CD14-positive monocyte (primary cell): ENCODE data around the gene SCAPER. TPM values are rescaled to one million over a fixed set of nuclear protein-coding genes. Genes with fewer than 3 reads are reported as not detected.

ENCODE experiments used
- DNase-seq, 3 donors: peaks; one replicate each; pipeline ENCODE4 v3.0.0-alpha.2; 2011 to 2022
- H2AFZ ChIP-seq: 2 replicates; pipeline ENCODE4 v1.6.0; 2012; ENCODE audit warnings: mild to moderate bottlenecking, low read depth, low read length, inconsistent platforms; ENCODE audit not compliant: insufficient read depth, poor library complexity, severe bottlenecking
- H3K27ac ChIP-seq, 2 donors: 1 replicate in 1 of 2; 2 replicates in 1 of 2; pipeline ENCODE4 v1.5.1; 2012 to 2013; ENCODE audit warnings: low read length in 2 of 2, control low read depth in 1 of 2, inconsistent platforms in 1 of 2, low read depth in 1 of 2, mild to moderate bottlenecking in 1 of 2
- H3K27me3 ChIP-seq, 2 donors: one replicate each; pipeline versions ENCODE4 v1.6.0 to v1.6.1; 2011 to 2013; ENCODE audit warnings: low read length in 2 of 2; ENCODE audit not compliant: control insufficient read depth in 2 of 2, insufficient read depth in 2 of 2
- H3K36me3 ChIP-seq, 2 donors: replicated peaks in 1 of 2; 1 replicate in 1 of 2; 2 replicates in 1 of 2; pipeline versions ENCODE4 v1.5.1 to v1.6.1; 2012 to 2013; ENCODE audit warnings: low read length in 2 of 2, control low read depth in 1 of 2, inconsistent platforms in 1 of 2, mild to moderate bottlenecking in 1 of 2; ENCODE audit not compliant: insufficient read depth in 2 of 2, control insufficient read depth in 1 of 2
- H3K4me1 ChIP-seq, 2 donors: 1 replicate in 1 of 2; 2 replicates in 1 of 2; pipeline versions ENCODE4 v1.5.1 to v1.6.1; 2012 to 2013; ENCODE audit warnings: low read length in 2 of 2, control low read depth in 1 of 2, inconsistent platforms in 1 of 2, mild to moderate bottlenecking in 1 of 2, moderate library complexity in 1 of 2; ENCODE audit not compliant: insufficient read depth in 2 of 2, control insufficient read depth in 1 of 2
- H3K4me2 ChIP-seq: replicated peaks from 2 replicates; pipeline ENCODE3; 2012; ENCODE audit warnings: low read length, moderate library complexity, mild to moderate bottlenecking; ENCODE audit not compliant: poor library complexity, severe bottlenecking; ENCODE audit errors: extremely low read depth
- H3K4me3 ChIP-seq, 3 experiments: fragments of 200-600 bp in 1 of 3; sonication (generic) in 1 of 3; replicated peaks in 1 of 3; 1 replicate in 2 of 3; 2 replicates in 1 of 3; pipeline ENCODE4 v1.5.1; 2011 to 2013; ENCODE audit warnings: low read length in 3 of 3, mild to moderate bottlenecking in 3 of 3, control low read depth in 2 of 3, low read depth in 2 of 3, inconsistent platforms in 1 of 3, moderate library complexity in 1 of 3
- H3K79me2 ChIP-seq: 2 replicates; pipeline ENCODE4 v1.6.0; 2012; ENCODE audit warnings: mild to moderate bottlenecking, control low read depth, inconsistent platforms, low read length, moderate library complexity; ENCODE audit not compliant: insufficient read depth
- H3K9ac ChIP-seq: 2 replicates; pipeline ENCODE4 v1.6.0; 2017; ENCODE audit warnings: low read length, mild to moderate bottlenecking; ENCODE audit not compliant: insufficient read depth, poor library complexity, severe bottlenecking
- H3K9me3 ChIP-seq, 2 donors: replicated peaks in 1 of 2; 1 replicate in 1 of 2; 2 replicates in 1 of 2; pipeline versions ENCODE4 v1.5.1 to v1.6.1; 2012 to 2013; ENCODE audit warnings: low read length in 2 of 2, control low read depth in 1 of 2; ENCODE audit not compliant: control insufficient read depth in 1 of 2, insufficient read depth in 1 of 2
- H4K20me1 ChIP-seq: 2 replicates; pipeline ENCODE4 v1.6.0; 2012; ENCODE audit warnings: mild to moderate bottlenecking, low read length, control low read depth, moderate library complexity; ENCODE audit not compliant: insufficient read depth
- H3K27ac Mint-ChIP-seq, 7 donors: one replicate each; pipeline ENCODE4 v1.8.0; 2020; ENCODE audit warnings: mild to moderate bottlenecking in 7 of 7, mixed read lengths in 7 of 7, moderate library complexity in 6 of 7, inconsistent platforms in 2 of 7
- H3K27me3 Mint-ChIP-seq, 3 donors: one replicate each; pipeline ENCODE4 v1.8.0; 2021 to 2022; ENCODE audit warnings: low read depth in 3 of 3, mild to moderate bottlenecking in 3 of 3, mixed read lengths in 3 of 3, moderate library complexity in 3 of 3, inconsistent platforms in 1 of 3
- H3K36me3 Mint-ChIP-seq, 2 donors: one replicate each; pipeline ENCODE4 v1.8.0; 2020; ENCODE audit warnings: mixed read lengths in 2 of 2, inconsistent platforms in 1 of 2, mild to moderate bottlenecking in 1 of 2
- H3K4me1 Mint-ChIP-seq: one replicate; pipeline ENCODE4 v1.8.0; 2020; ENCODE audit warnings: mild to moderate bottlenecking, mixed read lengths
- H3K4me3 Mint-ChIP-seq, 2 donors: one replicate each; pipeline ENCODE4 v1.8.0; 2020; ENCODE audit warnings: mild to moderate bottlenecking in 2 of 2, mixed read lengths in 2 of 2, moderate library complexity in 1 of 2
- H3K9me3 Mint-ChIP-seq, 7 donors: one replicate each; pipeline ENCODE4 v1.8.0; 2020 to 2022; ENCODE audit warnings: mixed read lengths in 7 of 7, mild to moderate bottlenecking in 6 of 7, moderate library complexity in 6 of 7, inconsistent platforms in 2 of 7
- CTCF ChIP-seq: fragments of 200-600 bp; IDR thresholded peaks from one replicate; pipeline ENCODE4 v1.8.0; 2022; ENCODE audit warnings: antibody characterized with exemption, mild to moderate bottlenecking
- WGBS: methylation state at CpG from one replicate; pipeline ENCODE4 v1.1.5; 2013; ENCODE audit warnings: missing lambda C conversion rate; ENCODE audit not compliant: insufficient coverage; 5-methylcytosine and 5-hydroxymethylcytosine counted together
- intact Hi-C, 2 donors: fragments of 100-400 bp; cut with micrococcal nuclease; formaldehyde crosslinking; loops; one replicate each; pipeline versions ENCODE4 v1.15.0 to v1.15.1; 2023
- polyA minus RNA-seq: library from RNA; depleted of rRNA, polyadenylated mRNA; stranded (reverse); fragments of >200 nt; gene quantifications from 2 replicates; pipeline ENCODE4 v1.2.3, GENCODE V29; 2012
- polyA plus RNA-seq, 3 donors: library from polyadenylated mRNA; depleted of rRNA in 1 of 3; unstranded in 2 of 3; stranded (reverse) in 1 of 3; fragments of 300-500 nt in 2 of 3; fragments of >200 nt in 1 of 3; fragmentation: Illumina TruSeq in 2 of 3; gene quantifications; 1 replicate in 2 of 3; 2 replicates in 1 of 3; pipeline ENCODE4 v1.2.3, GENCODE V29; 2012 to 2021
- total RNA-seq, 12 experiments: library from RNA in 1 of 12; stranded (reverse) in 1 of 12; fragments of 120-200 nt in 1 of 12; gene quantifications; one replicate each; pipeline ENCODE4 v1.2.4 and lab custom pipeline; 2013 to 2026; ENCODE audit warnings: mixed read lengths in 6 of 12, inconsistent platforms in 1 of 12

Gene SCAPER
- 14.0 TPM for total RNA-seq (2013)
- polyA plus RNA-seq (1 to 10 TPM; 2.5 to 5.4 (median 4.2) TPM), polyA minus RNA-seq (5.0 and 7.2 TPM in 2 replicates), total RNA-seq (lab: John Stamatoyannopoulos, UW) (8.9 to 57.0 (median 25.0) reads per million in 11 experiments)

DNA sequence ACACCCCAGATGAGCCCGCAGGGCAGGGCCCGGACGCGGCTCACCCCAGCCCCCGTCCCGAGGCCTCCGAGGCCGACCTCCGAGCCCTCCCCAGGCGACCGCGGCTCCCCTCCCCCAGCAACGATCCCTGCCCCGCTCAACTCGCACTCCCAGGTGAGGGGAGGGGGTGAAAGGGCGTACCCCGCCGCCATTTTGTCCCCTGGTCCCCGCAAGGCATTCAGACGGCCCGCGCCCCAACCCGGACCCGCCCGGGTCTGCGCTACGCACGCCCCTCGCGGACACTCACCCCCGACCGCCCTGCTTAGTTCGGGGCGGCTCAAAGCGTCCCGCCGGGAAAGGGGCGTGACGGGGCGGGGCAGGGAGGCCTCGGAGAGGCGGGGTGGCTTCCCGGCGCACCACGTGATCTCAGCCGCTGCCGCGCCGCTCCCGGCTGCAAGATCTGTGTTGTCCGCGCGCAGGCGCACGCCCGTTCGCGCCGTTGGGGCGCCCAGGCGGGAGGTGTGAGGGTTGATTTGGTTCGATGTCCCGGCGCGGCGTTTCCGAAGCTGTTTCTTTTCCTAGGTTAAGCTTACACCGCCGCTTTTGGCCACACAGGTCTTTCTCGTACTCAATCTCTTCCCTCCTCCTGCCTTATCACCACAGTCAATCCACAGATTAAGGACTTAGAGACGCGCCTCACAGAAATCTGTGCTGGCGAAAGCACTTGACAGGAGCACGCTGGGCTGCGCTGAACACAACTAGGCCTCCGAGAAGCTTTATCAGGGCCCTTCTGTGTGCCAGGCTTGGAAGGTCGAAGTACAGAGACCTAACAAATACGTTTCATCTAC is at the start of gene SCAPER:
SCAPER (minus strand) TSS at position 328 of the 827 bp plus-strand sequence. CDS start 21,523 bp downstream, outside the sequence.
- no peaks in the 10 kb centered on the region for H3K9me3 Mint-ChIP-seq
- peak within 1 kb of the TSS; percentile 82 for H3K4me2 ChIP-seq
- peak within 1 kb of the TSS; percentile 21 to 90 for H3K27ac ChIP-seq
- H4K20me1 ChIP-seq = no peaks in the 10 kb centered on the region
- TF ChIP-seq CTCF = no peak
- intact Hi-C loops = loop anchor here in 1 of 2 donors (10.0 kb wide), 1 partner anchor 520 kb away; the partner anchor contains the start of genes HMG20A and PEAK1
- H3K4me1 ChIP-seq = peaks cover 34 to 51% of the 10 kb centered on the region in 2 donors
- H3K4me1 Mint-ChIP-seq = peaks cover 43% of the 10 kb centered on the region
- H3K36me3 Mint-ChIP-seq = peaks cover 2% of the 10 kb centered on the region in 2 donors
- H3K36me3 ChIP-seq = no peaks in the 10 kb centered on the region
- peak within 1 kb of the TSS; percentile 83 to 94 (median 89) for H3K27ac Mint-ChIP-seq
- peak within 1 kb of the TSS; percentile 94 for H3K9ac ChIP-seq
- no peaks in the 10 kb centered on the region for H3K27me3 ChIP-seq
- DNase-seq = peak; percentile 83 to 86 (median 84)
- WGBS = under 1% methylated on average over 50 of the region's 78 CpGs
- H3K9me3 ChIP-seq = no peaks in the 10 kb centered on the region
- H3K79me2 ChIP-seq = peaks cover 18% of the 10 kb centered on the region
- peak within 1 kb of the TSS; percentile 97 for H2AFZ ChIP-seq
- peaks cover 3 to 9% (median 4%) of the 10 kb centered on the region in 3 donors for H3K27me3 Mint-ChIP-seq
- peak within 1 kb of the TSS; percentile 94 to 98 for H3K4me3 Mint-ChIP-seq
- peak within 1 kb of the TSS; percentile 80 to 90 (median 88) for H3K4me3 ChIP-seq

DNA sequence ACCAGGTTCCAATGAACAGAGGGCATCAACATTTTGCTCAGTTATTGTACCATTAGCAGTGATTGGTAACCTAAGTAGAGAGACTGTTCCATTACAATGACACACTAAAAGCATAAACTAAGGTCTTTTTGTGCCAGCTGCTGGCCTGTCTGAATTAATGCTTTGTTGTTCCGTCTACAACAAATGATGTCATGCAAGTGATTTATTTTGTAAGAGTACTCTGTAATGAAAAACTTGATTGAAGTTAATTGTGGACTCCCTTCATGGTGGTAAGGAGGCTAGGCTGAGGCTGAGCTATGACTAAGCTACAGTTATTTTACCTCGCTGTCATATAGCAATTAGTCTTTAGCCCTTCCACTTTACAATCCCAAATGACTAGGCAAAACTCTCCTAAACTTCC is 49.6 kb upstream of the SCAPER start:
- Mint-ChIP-seq H3K36me3 (peaks cover 9 to 10% of the 10 kb centered on the region in 2 donors), H3K4me3 (no peak overlapping the region), H3K4me1 (no peaks in the 10 kb centered on the region), H3K27me3 (peaks cover 0 to 3% (median 0%) of the 10 kb centered on the region in 3 donors), H3K27ac (no peak overlapping the region), H3K9me3 (peaks cover 0 to 2% (median 0%) of the 10 kb centered on the region in 7 donors)
- H4K20me1 ChIP-seq = no peaks in the 10 kb centered on the region
- H3K4me3 ChIP-seq = no peak overlapping the region
- H3K27ac ChIP-seq = no peak overlapping the region
- intact Hi-C loops = no loop called here
- 83% methylated on average over 1 of the region's 2 CpGs for WGBS
- DNase-seq = no peak
- H3K9me3 ChIP-seq = no peaks in the 10 kb centered on the region
- no peaks in the 10 kb centered on the region for H3K4me1 ChIP-seq
- peaks cover 11 to 17% of the 10 kb centered on the region in 2 donors for H3K36me3 ChIP-seq
- TF ChIP-seq CTCF = no peak
- no peaks in the 10 kb centered on the region for H3K27me3 ChIP-seq
- no peaks in the 10 kb centered on the region for H3K79me2 ChIP-seq
- no peak overlapping the region for H3K9ac ChIP-seq
- H2AFZ ChIP-seq = no peak overlapping the region
- no peak overlapping the region for H3K4me2 ChIP-seq
